ENCODE results near the gene NSRP1. TPM values are rescaled to one million over a fixed set of nuclear protein-coding genes. Genes with fewer than 3 reads are reported as not detected.

The NSRP1 gene
- total and polyA plus RNA-seq, 2 of the 13 experiments (the other 11 are each of a cell fraction or from before 2014, with no cell fraction given), result 7.0 to 14.3 TPM

DNA sequence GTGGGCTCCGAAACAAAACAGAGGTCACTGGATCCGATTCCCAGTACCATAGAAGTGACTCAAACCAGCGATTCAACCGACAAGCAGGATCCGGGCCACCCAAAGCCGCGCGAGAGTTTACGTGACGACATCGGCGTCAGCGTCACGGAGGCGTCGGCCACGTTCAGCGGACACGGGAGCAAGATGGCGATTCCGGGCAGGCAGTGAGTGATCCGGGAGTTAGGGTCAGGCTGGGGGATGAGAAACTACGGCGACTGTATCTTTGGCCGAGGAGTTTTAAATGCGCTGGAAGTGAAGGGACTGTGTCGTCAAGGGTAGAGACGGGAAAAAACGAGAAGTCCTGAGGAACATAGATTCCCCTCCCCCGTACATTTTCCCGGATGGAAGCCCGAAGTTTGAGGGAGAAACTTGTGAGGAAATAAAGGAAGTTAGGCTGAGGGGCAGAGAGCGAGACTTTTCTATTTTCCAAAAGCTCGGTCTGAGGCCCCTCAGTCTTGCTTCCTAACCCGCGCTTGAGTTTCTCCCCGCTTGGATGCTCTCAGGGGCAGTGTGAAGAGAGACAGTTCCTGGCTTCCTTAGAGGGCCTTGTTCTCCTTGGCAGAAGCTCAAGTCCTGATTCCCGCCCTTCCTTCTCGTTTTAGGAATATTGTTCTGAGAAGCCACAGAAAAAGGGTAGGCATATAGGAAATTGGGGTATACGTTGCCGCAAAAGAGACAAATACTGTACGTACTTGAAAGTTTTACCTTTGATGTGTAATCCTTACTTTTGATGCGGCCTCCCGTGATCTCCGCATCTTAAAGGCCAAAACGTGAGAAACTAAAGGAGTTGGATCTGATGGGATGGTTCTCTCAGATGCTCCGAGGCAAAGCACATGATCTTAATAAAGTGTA lies at the start of gene NSRP1 (continued):
- TF ChIP-seq, protein P1, sequence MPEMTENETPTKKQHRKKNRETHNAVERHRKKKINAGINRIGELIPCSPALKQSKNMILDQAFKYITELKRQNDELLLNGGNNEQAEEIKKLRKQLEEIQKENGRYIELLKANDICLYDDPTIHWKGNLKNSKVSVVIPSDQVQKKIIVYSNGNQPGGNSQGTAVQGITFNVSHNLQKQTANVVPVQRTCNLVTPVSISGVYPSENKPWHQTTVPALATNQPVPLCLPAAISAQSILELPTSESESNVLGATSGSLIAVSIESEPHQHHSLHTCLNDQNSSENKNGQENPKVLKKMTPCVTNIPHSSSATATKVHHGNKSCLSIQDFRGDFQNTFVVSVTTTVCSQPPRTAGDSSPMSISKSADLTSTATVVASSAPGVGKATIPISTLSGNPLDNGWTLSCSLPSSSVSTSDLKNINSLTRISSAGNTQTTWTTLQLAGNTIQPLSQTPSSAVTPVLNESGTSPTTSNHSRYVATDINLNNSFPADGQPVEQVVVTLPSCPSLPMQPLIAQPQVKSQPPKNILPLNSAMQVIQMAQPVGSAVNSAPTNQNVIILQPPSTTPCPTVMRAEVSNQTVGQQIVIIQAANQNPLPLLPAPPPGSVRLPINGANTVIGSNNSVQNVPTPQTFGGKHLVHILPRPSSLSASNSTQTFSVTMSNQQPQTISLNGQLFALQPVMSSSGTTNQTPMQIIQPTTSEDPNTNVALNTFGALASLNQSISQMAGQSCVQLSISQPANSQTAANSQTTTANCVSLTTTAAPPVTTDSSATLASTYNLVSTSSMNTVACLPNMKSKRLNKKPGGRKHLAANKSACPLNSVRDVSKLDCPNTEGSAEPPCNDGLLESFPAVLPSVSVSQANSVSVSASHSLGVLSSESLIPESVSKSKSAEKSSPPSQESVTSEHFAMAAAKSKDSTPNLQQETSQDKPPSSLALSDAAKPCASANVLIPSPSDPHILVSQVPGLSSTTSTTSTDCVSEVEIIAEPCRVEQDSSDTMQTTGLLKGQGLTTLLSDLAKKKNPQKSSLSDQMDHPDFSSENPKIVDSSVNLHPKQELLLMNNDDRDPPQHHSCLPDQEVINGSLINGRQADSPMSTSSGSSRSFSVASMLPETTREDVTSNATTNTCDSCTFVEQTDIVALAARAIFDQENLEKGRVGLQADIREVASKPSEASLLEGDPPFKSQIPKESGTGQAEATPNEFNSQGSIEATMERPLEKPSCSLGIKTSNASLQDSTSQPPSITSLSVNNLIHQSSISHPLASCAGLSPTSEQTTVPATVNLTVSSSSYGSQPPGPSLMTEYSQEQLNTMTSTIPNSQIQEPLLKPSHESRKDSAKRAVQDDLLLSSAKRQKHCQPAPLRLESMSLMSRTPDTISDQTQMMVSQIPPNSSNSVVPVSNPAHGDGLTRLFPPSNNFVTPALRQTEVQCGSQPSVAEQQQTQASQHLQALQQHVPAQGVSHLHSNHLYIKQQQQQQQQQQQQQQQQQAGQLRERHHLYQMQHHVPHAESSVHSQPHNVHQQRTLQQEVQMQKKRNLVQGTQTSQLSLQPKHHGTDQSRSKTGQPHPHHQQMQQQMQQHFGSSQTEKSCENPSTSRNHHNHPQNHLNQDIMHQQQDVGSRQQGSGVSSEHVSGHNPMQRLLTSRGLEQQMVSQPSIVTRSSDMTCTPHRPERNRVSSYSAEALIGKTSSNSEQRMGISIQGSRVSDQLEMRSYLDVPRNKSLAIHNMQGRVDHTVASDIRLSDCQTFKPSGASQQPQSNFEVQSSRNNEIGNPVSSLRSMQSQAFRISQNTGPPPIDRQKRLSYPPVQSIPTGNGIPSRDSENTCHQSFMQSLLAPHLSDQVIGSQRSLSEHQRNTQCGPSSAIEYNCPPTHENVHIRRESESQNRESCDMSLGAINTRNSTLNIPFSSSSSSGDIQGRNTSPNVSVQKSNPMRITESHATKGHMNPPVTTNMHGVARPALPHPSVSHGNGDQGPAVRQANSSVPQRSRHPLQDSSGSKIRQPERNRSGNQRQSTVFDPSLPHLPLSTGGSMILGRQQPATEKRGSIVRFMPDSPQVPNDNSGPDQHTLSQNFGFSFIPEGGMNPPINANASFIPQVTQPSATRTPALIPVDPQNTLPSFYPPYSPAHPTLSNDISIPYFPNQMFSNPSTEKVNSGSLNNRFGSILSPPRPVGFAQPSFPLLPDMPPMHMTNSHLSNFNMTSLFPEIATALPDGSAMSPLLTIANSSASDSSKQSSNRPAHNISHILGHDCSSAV (CRISPR knock-in tag; IDR thresholded peaks at IDR 0.05; ENCODE audit: borderline replicate concordance), result no peak
- no peak for TF ChIP-seq HMGA1 (CRISPR knock-in tag; conservative IDR thresholded peaks at IDR 0.05)
- TF ChIP-seq YY1 (IDR thresholded peaks at IDR 0.05; ENCODE audit: insufficient read depth, insufficient replicate concordance, low read depth, low read length), result peak; percentile 97
- TF ChIP-seq ZNF547 (CRISPR knock-in tag; IDR thresholded peaks at IDR 0.05), result 0 out of 2 replicates have a peak, but pooled peaks have one; percentile 19
- TF ChIP-seq ZNF577 (CRISPR knock-in tag; IDR thresholded peaks at IDR 0.05; ENCODE audit: borderline replicate concordance, low read depth), result no peak
- TF ChIP-seq ZNF3 (CRISPR knock-in tag; IDR thresholded peaks at IDR 0.05), result no peak
- TF ChIP-seq JDP2 (CRISPR knock-in tag; IDR thresholded peaks at IDR 0.05; ENCODE audit: borderline replicate concordance), result no peak; the same call in 1 of the 2 replicates
- no peak for TF ChIP-seq ZNF530 (CRISPR knock-in tag; IDR thresholded peaks at IDR 0.05; ENCODE audit: low read depth)
- peak; percentile 42 for TF ChIP-seq MXD4 (CRISPR knock-in tag; IDR thresholded peaks at IDR 0.05)
- TF ChIP-seq, protein P2, sequence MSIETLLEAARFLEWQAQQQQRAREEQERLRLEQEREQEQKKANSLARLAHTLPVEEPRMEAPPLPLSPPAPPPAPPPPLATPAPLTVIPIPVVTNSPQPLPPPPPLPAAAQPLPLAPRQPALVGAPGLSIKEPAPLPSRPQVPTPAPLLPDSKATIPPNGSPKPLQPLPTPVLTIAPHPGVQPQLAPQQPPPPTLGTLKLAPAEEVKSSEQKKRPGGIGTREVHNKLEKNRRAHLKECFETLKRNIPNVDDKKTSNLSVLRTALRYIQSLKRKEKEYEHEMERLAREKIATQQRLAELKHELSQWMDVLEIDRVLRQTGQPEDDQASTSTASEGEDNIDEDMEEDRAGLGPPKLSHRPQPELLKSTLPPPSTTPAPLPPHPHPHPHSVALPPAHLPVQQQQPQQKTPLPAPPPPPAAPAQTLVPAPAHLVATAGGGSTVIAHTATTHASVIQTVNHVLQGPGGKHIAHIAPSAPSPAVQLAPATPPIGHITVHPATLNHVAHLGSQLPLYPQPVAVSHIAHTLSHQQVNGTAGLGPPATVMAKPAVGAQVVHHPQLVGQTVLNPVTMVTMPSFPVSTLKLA (IDR thresholded peaks at IDR 0.05), result no peak
- no peak for TF ChIP-seq GZF1 (CRISPR knock-in tag; IDR thresholded peaks at IDR 0.05)
- TF ChIP-seq, protein P3, sequence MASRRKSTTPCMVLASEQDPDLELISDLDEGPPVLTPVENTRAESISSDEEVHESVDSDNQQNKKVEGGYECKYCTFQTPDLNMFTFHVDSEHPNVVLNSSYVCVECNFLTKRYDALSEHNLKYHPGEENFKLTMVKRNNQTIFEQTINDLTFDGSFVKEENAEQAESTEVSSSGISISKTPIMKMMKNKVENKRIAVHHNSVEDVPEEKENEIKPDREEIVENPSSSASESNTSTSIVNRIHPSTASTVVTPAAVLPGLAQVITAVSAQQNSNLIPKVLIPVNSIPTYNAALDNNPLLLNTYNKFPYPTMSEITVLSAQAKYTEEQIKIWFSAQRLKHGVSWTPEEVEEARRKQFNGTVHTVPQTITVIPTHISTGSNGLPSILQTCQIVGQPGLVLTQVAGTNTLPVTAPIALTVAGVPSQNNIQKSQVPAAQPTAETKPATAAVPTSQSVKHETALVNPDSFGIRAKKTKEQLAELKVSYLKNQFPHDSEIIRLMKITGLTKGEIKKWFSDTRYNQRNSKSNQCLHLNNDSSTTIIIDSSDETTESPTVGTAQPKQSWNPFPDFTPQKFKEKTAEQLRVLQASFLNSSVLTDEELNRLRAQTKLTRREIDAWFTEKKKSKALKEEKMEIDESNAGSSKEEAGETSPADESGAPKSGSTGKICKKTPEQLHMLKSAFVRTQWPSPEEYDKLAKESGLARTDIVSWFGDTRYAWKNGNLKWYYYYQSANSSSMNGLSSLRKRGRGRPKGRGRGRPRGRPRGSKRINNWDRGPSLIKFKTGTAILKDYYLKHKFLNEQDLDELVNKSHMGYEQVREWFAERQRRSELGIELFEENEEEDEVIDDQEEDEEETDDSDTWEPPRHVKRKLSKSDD (CRISPR knock-in tag; IDR thresholded peaks at IDR 0.05; ENCODE audit: low read depth), result peak; percentile 47
- no peak for TF ChIP-seq NR3C1 (CRISPR knock-in tag; IDR thresholded peaks at IDR 0.05)
- TF ChIP-seq MBD4 (IDR thresholded peaks at IDR 0.05; ENCODE audit: borderline replicate concordance, low read length), result no peak
- TF ChIP-seq FOXM1 (CRISPR knock-in tag; IDR thresholded peaks at IDR 0.05), result no peak
- TF ChIP-seq STAG1 (CRISPR knock-in tag; IDR thresholded peaks at IDR 0.05), result no peak
- TF ChIP-seq THYN1 (CRISPR knock-in tag; IDR thresholded peaks at IDR 0.05; ENCODE audit: borderline replicate concordance, low read depth), result no peak

All from HepG2 (cell line).